Colonic mucosa (tissue), 4 donors: ENCODE results near the gene SIGLEC9. TPM values are rescaled to one million over a fixed set of nuclear protein-coding genes. Genes with fewer than 3 reads are reported as not detected.

Experiments
- DNase-seq: peaks from one replicate; pipeline ENCODE4 v3.0.0-alpha.2; 2020
- H3K27ac ChIP-seq: fragments of 200-600 bp; one replicate; pipeline ENCODE4 v1.8.0; 2021
- H3K27me3 ChIP-seq: fragments of 200-600 bp; one replicate; pipeline ENCODE4 v1.8.0; 2021
- H3K36me3 ChIP-seq: fragments of 200-600 bp; one replicate; pipeline ENCODE4 v1.8.0; 2021
- H3K4me1 ChIP-seq: fragments of 200-600 bp; one replicate; pipeline ENCODE4 v1.8.0; 2021; ENCODE audit warnings: mild to moderate bottlenecking
- H3K4me3 ChIP-seq: fragments of 200-600 bp; one replicate; pipeline ENCODE4 v1.8.0; 2021
- H3K9ac ChIP-seq, 2 donors: one replicate each; pipeline ENCODE4 v1.7.0; 2013; ENCODE audit warnings: control low read depth in 2 of 2, low read depth in 2 of 2, low read length in 2 of 2
- H3K9me3 ChIP-seq: fragments of 200-600 bp; one replicate; pipeline ENCODE4 v1.8.0; 2021
- intact Hi-C: fragments of 100-400 bp; cut with DNase I; formaldehyde crosslinking; loops from one replicate; pipeline ENCODE4 v1.14.1; 2022
- total RNA-seq, 2 donors: library from RNA; stranded (reverse); fragmentation: NEBNext Ultra II Directional in 1 of 2; extraction: Animal tissue kit (Norgen Biotek cat#: 25700) in 1 of 2; gene quantifications; one replicate each; pipeline ENCODE4 v1.2.1, GENCODE V29; 2021
- TF ChIP-seq, protein P1 (sequence below): fragments of 200-600 bp; IDR thresholded peaks from one replicate; pipeline ENCODE4 v1.8.0; 2022; ENCODE audit warnings: antibody characterized with exemption, mild to moderate bottlenecking
- donor health status: healthy.
- donor health status: DM: no; HTN: no; CAD: no.
- donor health status: DM: no; HTN: no; CAD: no.

The SIGLEC9 gene
- total RNA-seq, 2 donors from 2014 or later, result 0.86 to 1.7 TPM

DNA sequence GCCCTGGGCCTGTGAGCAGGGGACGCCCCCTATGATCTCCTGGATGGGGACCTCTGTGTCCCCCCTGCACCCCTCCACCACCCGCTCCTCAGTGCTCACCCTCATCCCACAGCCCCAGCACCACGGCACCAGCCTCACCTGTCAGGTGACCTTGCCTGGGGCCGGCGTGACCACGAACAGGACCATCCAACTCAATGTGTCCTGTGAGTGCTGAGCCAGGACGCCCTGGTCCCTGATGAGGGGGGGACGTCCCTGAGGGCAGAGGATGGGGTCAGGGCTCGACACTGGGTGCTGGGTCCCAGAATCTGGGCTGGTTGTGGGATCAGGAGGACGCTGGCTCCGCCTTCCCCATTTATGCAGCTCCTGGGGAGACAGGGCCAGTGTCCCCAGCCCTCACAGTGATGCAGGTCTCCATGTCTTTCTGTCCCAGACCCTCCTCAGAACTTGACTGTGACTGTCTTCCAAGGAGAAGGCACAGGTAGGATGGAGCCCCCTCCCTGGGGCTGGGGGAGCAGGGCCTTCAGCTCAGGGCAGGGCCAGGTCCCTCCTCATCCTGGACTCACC lies 19.9 kb downstream of the SIGLEC9 start:
- no peaks in the 10 kb centered on the region for H3K9me3 ChIP-seq
- H3K4me1 ChIP-seq, result no peaks in the 10 kb centered on the region
- H3K27ac ChIP-seq, result no peak overlapping the region
- TF ChIP-seq, protein P1, sequence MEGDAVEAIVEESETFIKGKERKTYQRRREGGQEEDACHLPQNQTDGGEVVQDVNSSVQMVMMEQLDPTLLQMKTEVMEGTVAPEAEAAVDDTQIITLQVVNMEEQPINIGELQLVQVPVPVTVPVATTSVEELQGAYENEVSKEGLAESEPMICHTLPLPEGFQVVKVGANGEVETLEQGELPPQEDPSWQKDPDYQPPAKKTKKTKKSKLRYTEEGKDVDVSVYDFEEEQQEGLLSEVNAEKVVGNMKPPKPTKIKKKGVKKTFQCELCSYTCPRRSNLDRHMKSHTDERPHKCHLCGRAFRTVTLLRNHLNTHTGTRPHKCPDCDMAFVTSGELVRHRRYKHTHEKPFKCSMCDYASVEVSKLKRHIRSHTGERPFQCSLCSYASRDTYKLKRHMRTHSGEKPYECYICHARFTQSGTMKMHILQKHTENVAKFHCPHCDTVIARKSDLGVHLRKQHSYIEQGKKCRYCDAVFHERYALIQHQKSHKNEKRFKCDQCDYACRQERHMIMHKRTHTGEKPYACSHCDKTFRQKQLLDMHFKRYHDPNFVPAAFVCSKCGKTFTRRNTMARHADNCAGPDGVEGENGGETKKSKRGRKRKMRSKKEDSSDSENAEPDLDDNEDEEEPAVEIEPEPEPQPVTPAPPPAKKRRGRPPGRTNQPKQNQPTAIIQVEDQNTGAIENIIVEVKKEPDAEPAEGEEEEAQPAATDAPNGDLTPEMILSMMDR, result no peak
- H3K4me3 ChIP-seq, result no peak overlapping the region
- intact Hi-C loops, result no loop called here
- no peaks in the 10 kb centered on the region for H3K36me3 ChIP-seq
- H3K9ac ChIP-seq, result no peak overlapping the region
- DNase-seq, result no peak
- no peaks in the 10 kb centered on the region for H3K27me3 ChIP-seq

DNA sequence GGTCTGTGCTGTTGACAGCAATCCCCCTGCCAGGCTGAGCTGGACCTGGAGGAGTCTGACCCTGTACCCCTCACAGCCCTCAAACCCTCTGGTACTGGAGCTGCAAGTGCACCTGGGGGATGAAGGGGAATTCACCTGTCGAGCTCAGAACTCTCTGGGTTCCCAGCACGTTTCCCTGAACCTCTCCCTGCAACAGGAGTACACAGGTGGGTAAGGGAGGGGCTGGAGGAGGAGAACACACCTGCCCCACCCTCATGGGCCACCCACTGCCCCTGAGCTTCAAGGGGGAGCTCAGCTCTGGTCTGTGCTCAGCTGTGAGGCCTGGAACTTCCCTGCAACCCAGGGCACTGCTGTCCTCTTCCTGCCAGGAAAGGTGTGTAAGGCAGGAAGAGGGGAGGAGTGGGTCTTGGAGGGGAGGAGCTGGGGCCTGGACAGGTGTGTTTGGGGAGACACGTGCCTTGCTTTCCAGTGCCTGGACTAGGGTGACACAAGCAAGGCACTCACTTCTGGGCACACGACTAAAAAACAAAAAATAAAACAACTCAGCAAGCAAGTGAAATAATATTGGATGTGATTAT lies 21.3 kb downstream of the SIGLEC9 start:
- H3K9me3 ChIP-seq, result no peaks in the 10 kb centered on the region
- H3K36me3 ChIP-seq, result no peaks in the 10 kb centered on the region
- H3K4me1 ChIP-seq, result no peaks in the 10 kb centered on the region
- TF ChIP-seq, protein P1, result no peak
- no peak overlapping the region for H3K4me3 ChIP-seq
- H3K9ac ChIP-seq, result no peak overlapping the region
- no peak for DNase-seq
- intact Hi-C loops, result no loop called here
- H3K27me3 ChIP-seq, result no peaks in the 10 kb centered on the region
- no peak overlapping the region for H3K27ac ChIP-seq

DNA sequence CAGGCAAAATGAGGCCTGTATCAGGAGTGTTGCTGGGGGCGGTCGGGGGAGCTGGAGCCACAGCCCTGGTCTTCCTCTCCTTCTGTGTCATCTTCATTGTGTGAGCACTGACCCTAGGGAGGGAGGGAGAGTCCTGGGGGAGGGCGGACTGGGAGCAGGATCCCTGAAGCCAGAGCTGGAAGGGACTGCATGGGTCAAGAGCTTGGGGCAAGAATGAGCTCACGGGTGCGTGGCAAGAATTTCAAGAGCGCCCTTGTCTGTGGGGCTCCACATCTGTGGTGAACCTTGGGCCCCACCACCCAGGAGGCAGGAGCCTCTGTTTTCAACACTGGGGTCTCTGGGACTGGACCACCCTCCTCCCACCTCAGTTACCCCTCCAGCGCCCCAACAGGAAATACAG lies 22.0 kb downstream of the SIGLEC9 start:
- H3K4me1 ChIP-seq, result no peaks in the 10 kb centered on the region
- H3K4me3 ChIP-seq, result no peak overlapping the region
- H3K36me3 ChIP-seq, result no peaks in the 10 kb centered on the region
- H3K27ac ChIP-seq, result no peak overlapping the region
- TF ChIP-seq, protein P1, result no peak
- intact Hi-C loops, result no loop called here
- no peaks in the 10 kb centered on the region for H3K27me3 ChIP-seq
- no peak for DNase-seq
- H3K9ac ChIP-seq, result no peak overlapping the region
- no peaks in the 10 kb centered on the region for H3K9me3 ChIP-seq

DNA sequence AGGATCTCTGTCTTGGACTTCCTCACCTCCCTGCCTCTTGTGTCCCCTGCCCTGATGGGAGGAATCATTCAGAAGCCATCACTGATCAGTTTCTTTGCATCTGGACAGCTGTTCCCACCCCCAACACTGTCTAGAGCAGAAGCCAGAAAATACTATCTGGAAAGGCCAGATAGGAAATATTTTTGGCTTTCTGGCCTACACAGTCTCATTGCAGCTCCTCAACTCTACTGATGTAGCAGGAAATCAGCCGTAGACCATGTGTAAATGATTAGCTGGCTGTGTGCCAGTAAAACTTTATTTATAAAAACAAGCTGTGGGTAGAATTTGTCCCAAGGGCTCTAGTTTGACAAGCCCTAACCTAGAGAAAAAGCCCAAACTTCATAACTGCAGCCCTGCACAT lies 23.0 kb downstream of the SIGLEC9 start:
- Histone ChIP-seq H3K4me1 (no peaks in the 10 kb centered on the region), H3K9ac (no peak overlapping the region), H3K27me3 (no peaks in the 10 kb centered on the region), H3K27ac (no peak overlapping the region), H3K4me3 (no peak overlapping the region), H3K9me3 (no peaks in the 10 kb centered on the region), H3K36me3 (no peaks in the 10 kb centered on the region)
- intact Hi-C loops, result no loop called here
- no peak for DNase-seq
- TF ChIP-seq, protein P1, result no peak

DNA sequence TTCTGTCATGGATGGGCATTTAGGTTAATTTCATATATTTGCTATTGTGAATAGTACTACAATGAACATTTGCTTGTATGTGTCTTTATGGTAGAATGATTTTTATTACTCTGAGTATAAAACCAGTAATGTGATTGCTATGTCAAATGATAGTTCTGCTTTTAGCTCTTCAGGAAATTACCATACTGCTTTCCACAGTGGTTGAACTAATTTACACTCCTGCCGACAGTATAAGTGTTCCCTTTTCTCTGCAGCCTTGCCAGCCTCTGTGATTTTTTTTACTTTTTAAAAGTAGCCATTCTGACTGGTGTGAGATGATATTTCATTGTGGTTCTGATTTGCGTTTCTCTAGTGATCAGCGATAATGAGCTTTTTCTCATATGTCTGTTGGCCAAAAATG lies 23.9 kb downstream of the SIGLEC9 start:
- no peaks in the 10 kb centered on the region for H3K4me1 ChIP-seq
- intact Hi-C loops, result no loop called here
- TF ChIP-seq, protein P1, result no peak

More for the DNA sequence above, 23.9 kb downstream of the SIGLEC9 start:
- no peaks in the 10 kb centered on the region for H3K9me3 ChIP-seq
- H3K36me3 ChIP-seq, result no peaks in the 10 kb centered on the region
- no peak overlapping the region for H3K9ac ChIP-seq
- no peak overlapping the region for H3K4me3 ChIP-seq
- H3K27ac ChIP-seq, result no peak overlapping the region
- DNase-seq, result no peak
- H3K27me3 ChIP-seq, result no peaks in the 10 kb centered on the region
